SK-N-SH (cell line): ENCODE measurements around the gene IQCN.

Source experiments
- CTCF ChIP-seq: fragments of 200-600 bp; sonication (generic); IDR thresholded peaks from 2 replicates; pipeline ENCODE4 v1.6.1; 2017; ENCODE audit warnings: antibody characterized with exemption, mild to moderate bottlenecking, moderate library complexity
- EZH2phosphoT487 ChIP-seq: fragments of 200-600 bp; sonication (generic); IDR thresholded peaks from 2 replicates; pipeline ENCODE4 v1.6.1; 2017; ENCODE audit warnings: low read depth, mixed run types, mild to moderate bottlenecking, antibody characterized with exemption, moderate library complexity, borderline replicate concordance
- MAX ChIP-seq: IDR thresholded peaks from 2 replicates; pipeline ENCODE4 v1.4.0; 2012; ENCODE audit warnings: low read depth
- POLR2AphosphoS5 ChIP-seq: IDR thresholded peaks from 2 replicates; pipeline ENCODE4 v1.6.1; 2012; ENCODE audit warnings: low read depth, low read length
- RCOR1 ChIP-seq: fragments of 150-350 bp; IDR thresholded peaks from 2 replicates; pipeline ENCODE4 v1.6.1; 2017; ENCODE audit warnings: antibody characterized with exemption, low read length
- SMC3 ChIP-seq: IDR thresholded peaks from 2 replicates; pipeline ENCODE4 v1.6.1; 2012; ENCODE audit warnings: low read depth, low read length, improper control_type of control experiment
- TEAD4 ChIP-seq: IDR thresholded peaks from 2 replicates; pipeline ENCODE4 v1.4.0; 2012; ENCODE audit warnings: mild to moderate bottlenecking, borderline replicate concordance; ENCODE audit not compliant: insufficient read depth
- TF ChIP-seq, protein P1 (sequence below): fragments of 150-350 bp; IDR thresholded peaks from 2 replicates; pipeline ENCODE4 v1.6.1; 2017; ENCODE audit warnings: antibody characterized with exemption, low read length, low read depth, borderline replicate concordance

DNA sequence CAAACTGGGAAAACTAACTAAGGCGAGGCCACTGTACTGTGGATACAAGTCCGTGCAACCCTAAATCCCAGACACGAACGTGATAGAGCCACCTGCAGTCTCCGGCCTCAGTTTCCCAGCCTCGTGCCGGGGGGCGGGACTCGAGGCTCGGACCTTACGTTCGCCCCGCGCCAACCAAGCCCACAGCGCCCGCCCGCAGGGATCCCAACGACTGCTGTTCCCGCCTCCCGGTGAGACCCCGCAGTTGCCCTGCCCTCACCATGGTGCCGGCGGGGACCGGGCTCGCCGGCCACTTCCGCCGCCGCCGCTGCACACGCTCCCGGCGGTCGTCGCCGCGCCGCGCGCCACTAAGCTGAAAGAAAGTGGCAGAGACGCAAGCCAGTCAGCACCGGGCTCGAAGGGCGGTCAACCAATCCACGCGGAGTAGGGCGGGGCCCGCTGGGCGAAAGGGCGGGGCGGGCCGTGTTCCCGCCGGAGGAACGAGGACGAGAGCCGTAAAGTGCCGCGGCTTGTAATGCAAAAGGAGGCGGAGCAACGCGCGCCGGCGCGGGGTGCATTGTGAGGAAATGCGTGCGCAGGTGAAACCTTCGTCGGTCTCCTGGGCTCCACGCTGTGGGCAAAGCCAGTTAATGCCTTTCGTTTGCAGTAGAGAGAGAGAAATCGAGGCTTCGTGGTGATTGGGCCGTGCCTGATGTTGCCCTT is 48.7 kb upstream of the IQCN start, which contains the start of gene LSM4:
- TF ChIP-seq RCOR1 = no peak
- no peak for TF ChIP-seq EZH2phosphoT487
- peak; percentile 22 for TF ChIP-seq CTCF
- peak; percentile 76 for TF ChIP-seq POLR2AphosphoS5
- TF ChIP-seq MAX = peak; percentile 82
- TF ChIP-seq TEAD4 = no peak
- TF ChIP-seq SMC3 = peak; percentile 61
- TF ChIP-seq, protein P1, sequence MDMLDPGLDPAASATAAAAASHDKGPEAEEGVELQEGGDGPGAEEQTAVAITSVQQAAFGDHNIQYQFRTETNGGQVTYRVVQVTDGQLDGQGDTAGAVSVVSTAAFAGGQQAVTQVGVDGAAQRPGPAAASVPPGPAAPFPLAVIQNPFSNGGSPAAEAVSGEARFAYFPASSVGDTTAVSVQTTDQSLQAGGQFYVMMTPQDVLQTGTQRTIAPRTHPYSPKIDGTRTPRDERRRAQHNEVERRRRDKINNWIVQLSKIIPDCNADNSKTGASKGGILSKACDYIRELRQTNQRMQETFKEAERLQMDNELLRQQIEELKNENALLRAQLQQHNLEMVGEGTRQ = no peak
